ENCODE results near the gene ZNRF3. TPM values are rescaled to one million over a fixed set of nuclear protein-coding genes. Genes with fewer than 3 reads are reported as not detected.

Gene ZNRF3
- polyA plus RNA-seq, 1 donor (not counting 4 experiments of a cell fraction or from before 2014, with no cell fraction given) = 2.6 TPM

DNA sequence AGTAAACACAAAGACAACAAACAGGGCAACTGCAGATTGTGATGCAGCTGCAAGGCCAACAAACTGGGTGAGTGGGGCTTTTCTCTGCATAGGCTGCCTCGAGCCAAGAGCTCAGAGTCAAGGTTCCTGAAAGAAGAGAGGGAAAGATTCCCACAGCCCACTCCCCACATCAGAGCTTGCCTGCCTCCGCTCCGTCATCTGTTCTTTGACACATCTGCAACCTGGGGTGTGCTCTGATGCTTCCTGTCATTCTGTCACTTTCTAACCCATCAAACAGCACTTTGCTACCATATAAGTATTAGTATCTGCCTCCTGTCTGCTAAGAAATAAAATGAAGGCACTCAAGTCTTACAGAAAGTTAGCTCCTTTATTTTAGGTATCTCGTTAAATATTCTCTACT lies 131.4 kb downstream of the ZNRF3 start:
- H3K9ac ChIP-seq (ENCODE audit: control insufficient read depth, extremely low read depth, insufficient read depth, low read length) = no peak overlapping the region
- H2AFZ ChIP-seq (ENCODE audit: control insufficient read depth, low read length) = no peak overlapping the region
- H3K4me2 ChIP-seq (ENCODE audit: control insufficient read depth, extremely low read depth, insufficient read depth, low read depth, low read length) = no peak overlapping the region
- H3K9me1 ChIP-seq (ENCODE audit: control insufficient read depth, extremely low read depth, insufficient read depth, low read length) = no peaks in the 10 kb centered on the region
- no peak overlapping the region for H3K27ac ChIP-seq (ENCODE audit: control insufficient read depth, insufficient read depth, low read length)
- H3K9me3 ChIP-seq (ENCODE audit: control insufficient read depth, low read depth, low read length) = no peaks in the 10 kb centered on the region
- dilution Hi-C loops (cut with MboI; ENCODE audit: extremely low pct_ligation_motif_present, low sequenced_read_pairs) = no loop called here
- H3K36me3 ChIP-seq (ENCODE audit: control insufficient read depth in 2 of 2, extremely low read depth in 1 of 2, insufficient read depth in 2 of 2, low read length in 2 of 2) = peaks cover 0 to 1% of the 10 kb centered on the region in 2 experiments
- no peak for FAIRE-seq
- no peaks in the 10 kb centered on the region for H3K27me3 ChIP-seq (ENCODE audit: control insufficient read depth, extremely low read depth, insufficient read depth, low read length)
- H4K20me1 ChIP-seq (ENCODE audit: control insufficient read depth, extremely low read depth, insufficient read depth, low read length) = no peaks in the 10 kb centered on the region
- H3K4me3 ChIP-seq (ENCODE audit: control insufficient read depth in 2 of 3, extremely low read depth in 1 of 3, insufficient read depth in 2 of 3, low read depth in 1 of 3, low read length in 3 of 3) = no peak overlapping the region
- no peaks in the 10 kb centered on the region for H3K4me1 ChIP-seq (ENCODE audit: control insufficient read depth, extremely low read depth, insufficient read depth, low read length)
- no peaks in the 10 kb centered on the region for H3K79me2 ChIP-seq (ENCODE audit: control insufficient read depth, insufficient read depth, low read length)
- no peak for DNase-seq (ENCODE audit: low read depth, low spot score)
- TF ChIP-seq EZH2 (IDR thresholded peaks at IDR 0.05; ENCODE audit: low read length) = no peak
- TF ChIP-seq, protein P1, sequence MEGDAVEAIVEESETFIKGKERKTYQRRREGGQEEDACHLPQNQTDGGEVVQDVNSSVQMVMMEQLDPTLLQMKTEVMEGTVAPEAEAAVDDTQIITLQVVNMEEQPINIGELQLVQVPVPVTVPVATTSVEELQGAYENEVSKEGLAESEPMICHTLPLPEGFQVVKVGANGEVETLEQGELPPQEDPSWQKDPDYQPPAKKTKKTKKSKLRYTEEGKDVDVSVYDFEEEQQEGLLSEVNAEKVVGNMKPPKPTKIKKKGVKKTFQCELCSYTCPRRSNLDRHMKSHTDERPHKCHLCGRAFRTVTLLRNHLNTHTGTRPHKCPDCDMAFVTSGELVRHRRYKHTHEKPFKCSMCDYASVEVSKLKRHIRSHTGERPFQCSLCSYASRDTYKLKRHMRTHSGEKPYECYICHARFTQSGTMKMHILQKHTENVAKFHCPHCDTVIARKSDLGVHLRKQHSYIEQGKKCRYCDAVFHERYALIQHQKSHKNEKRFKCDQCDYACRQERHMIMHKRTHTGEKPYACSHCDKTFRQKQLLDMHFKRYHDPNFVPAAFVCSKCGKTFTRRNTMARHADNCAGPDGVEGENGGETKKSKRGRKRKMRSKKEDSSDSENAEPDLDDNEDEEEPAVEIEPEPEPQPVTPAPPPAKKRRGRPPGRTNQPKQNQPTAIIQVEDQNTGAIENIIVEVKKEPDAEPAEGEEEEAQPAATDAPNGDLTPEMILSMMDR (optimal IDR thresholded peaks at IDR 0.05 in 1 of 3, IDR thresholded peaks at IDR 0.05 in 1 of 3, conservative IDR thresholded peaks at IDR 0.05 in 1 of 3; ENCODE audit: extremely low read depth in 1 of 3, insufficient read depth in 2 of 3, low read length in 3 of 3) = no peak

DNA sequence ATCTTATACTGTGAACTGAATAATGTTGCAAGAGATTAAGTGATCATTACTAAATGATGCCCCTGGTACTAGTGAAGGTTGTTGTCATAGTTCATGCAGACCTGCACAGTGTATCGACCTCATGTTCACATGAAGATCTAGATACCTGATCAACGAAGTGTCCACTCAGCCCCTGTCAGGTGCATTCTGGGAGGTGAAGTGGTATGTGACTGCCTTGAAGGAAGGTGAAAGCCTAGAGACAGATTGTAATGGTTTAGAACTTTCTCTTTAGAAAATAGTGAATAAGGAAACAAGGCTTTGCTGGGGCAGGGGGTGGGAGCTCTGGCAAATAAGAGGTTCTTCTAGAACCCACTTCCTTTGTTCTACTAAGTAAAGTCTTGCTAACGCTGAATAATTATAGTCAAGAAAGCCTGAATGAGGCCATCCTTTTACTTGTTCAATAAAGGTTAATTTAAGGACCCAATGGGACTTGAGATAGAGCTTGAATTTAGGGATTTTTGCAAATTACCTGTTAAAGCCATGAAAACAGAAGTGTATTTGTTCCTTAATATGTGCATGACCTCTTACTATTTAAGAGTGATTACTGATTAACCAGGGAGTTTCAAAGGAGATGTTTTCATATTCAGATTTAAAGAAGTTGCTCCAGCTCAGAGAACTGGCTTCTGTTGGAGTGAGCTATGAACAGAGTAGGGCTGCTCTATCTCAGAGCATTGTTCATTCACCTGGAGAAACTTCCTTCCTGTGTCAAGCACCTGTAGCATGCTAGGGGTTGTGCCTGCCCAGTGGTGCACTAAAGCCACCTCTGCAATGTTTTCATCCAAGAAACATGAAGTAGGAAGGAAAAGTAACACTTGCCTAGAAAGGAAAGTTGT lies 132.9 kb downstream of the ZNRF3 start:
- no peaks in the 10 kb centered on the region for H3K9me1 ChIP-seq (ENCODE audit: control insufficient read depth, extremely low read depth, insufficient read depth, low read length)
- no peak overlapping the region for H3K4me3 ChIP-seq (ENCODE audit: control insufficient read depth in 2 of 3, extremely low read depth in 1 of 3, insufficient read depth in 2 of 3, low read depth in 1 of 3, low read length in 3 of 3)
- FAIRE-seq (no peak), DNase-seq (ENCODE audit: low read depth, low spot score) (no peak)
- no peaks in the 10 kb centered on the region for H3K4me1 ChIP-seq (ENCODE audit: control insufficient read depth, extremely low read depth, insufficient read depth, low read length)
- no peak overlapping the region for H3K9ac ChIP-seq (ENCODE audit: control insufficient read depth, extremely low read depth, insufficient read depth, low read length)
- H3K36me3 ChIP-seq (ENCODE audit: control insufficient read depth in 2 of 2, extremely low read depth in 1 of 2, insufficient read depth in 2 of 2, low read length in 2 of 2) = peaks cover 0 to 1% of the 10 kb centered on the region in 2 experiments
- no peaks in the 10 kb centered on the region for H3K27me3 ChIP-seq (ENCODE audit: control insufficient read depth, extremely low read depth, insufficient read depth, low read length)
- no peaks in the 10 kb centered on the region for H3K79me2 ChIP-seq (ENCODE audit: control insufficient read depth, insufficient read depth, low read length)
- dilution Hi-C loops (cut with MboI; ENCODE audit: extremely low pct_ligation_motif_present, low sequenced_read_pairs) = no loop called here
- no peak overlapping the region for H3K4me2 ChIP-seq (ENCODE audit: control insufficient read depth, extremely low read depth, insufficient read depth, low read depth, low read length)
- no peaks in the 10 kb centered on the region for H4K20me1 ChIP-seq (ENCODE audit: control insufficient read depth, extremely low read depth, insufficient read depth, low read length)
- no peaks in the 10 kb centered on the region for H3K9me3 ChIP-seq (ENCODE audit: control insufficient read depth, low read depth, low read length)
- H3K27ac ChIP-seq (ENCODE audit: control insufficient read depth, insufficient read depth, low read length) = no peak overlapping the region
- H2AFZ ChIP-seq (ENCODE audit: control insufficient read depth, low read length) = no peak overlapping the region
- TF ChIP-seq, protein P1 (optimal IDR thresholded peaks at IDR 0.05 in 1 of 3, IDR thresholded peaks at IDR 0.05 in 1 of 3, conservative IDR thresholded peaks at IDR 0.05 in 1 of 3; ENCODE audit: extremely low read depth in 1 of 3, insufficient read depth in 2 of 3, low read length in 3 of 3) = no peak
- no peak for TF ChIP-seq EZH2 (IDR thresholded peaks at IDR 0.05; ENCODE audit: low read length)
